Heart right ventricle (tissue), 16 donors: Measurements from ENCODE around the gene INTS11. TPM values are rescaled to one million over a fixed set of nuclear protein-coding genes. Genes with fewer than 3 reads are reported as not detected.

Experiments used
- ATAC-seq, 8 donors: fragments of 200-7000 bp; cut with Tn5 transposase; one replicate each; pipeline ENCODE4 v1.9.1; 2020; ENCODE audit warnings: mild to moderate bottlenecking in 8 of 8, moderate library complexity in 8 of 8, moderate number of reproducible peaks in 1 of 8
- DNase-seq, 2 donors: peaks; one replicate each; pipeline ENCODE4 v3.0.0-alpha.2; 2020
- H3K27ac ChIP-seq, 10 donors: fragments of 200-600 bp; sonication (generic) in 2 of 10; one replicate each; pipeline versions ENCODE4 v1.5.0 to v1.8.0; 2020 to 2022; ENCODE audit warnings: mild to moderate bottlenecking in 3 of 10
- H3K27me3 ChIP-seq, 7 donors: fragments of 200-600 bp; one replicate each; pipeline ENCODE4 v1.8.0; 2021 to 2022; ENCODE audit warnings: mild to moderate bottlenecking in 2 of 7
- H3K36me3 ChIP-seq, 9 donors: fragments of 200-600 bp; sonication (generic) in 1 of 9; one replicate each; pipeline versions ENCODE4 v1.5.0 to v1.8.0; 2020 to 2022; ENCODE audit warnings: mild to moderate bottlenecking in 2 of 9
- H3K4me1 ChIP-seq, 9 donors: fragments of 200-600 bp; sonication (generic) in 1 of 9; one replicate each; pipeline versions ENCODE4 v1.5.0 to v1.8.0; 2020 to 2022; ENCODE audit warnings: mild to moderate bottlenecking in 4 of 9
- H3K4me3 ChIP-seq, 10 donors: fragments of 200-600 bp; sonication (generic) in 2 of 10; one replicate each; pipeline versions ENCODE4 v1.5.0 to v1.8.0; 2020 to 2022; ENCODE audit warnings: mild to moderate bottlenecking in 7 of 10, moderate library complexity in 2 of 10
- H3K9me3 ChIP-seq, 11 donors: fragments of 200-600 bp in 10 of 11; sonication (generic) in 2 of 11; one replicate each; pipeline versions ENCODE4 v1.5.0 to v1.8.0; 2013 to 2022; ENCODE audit warnings: mild to moderate bottlenecking in 2 of 11, control low read depth in 1 of 11, moderate library complexity in 1 of 11
- CTCF ChIP-seq, 9 donors: fragments of 200-600 bp; sonication (generic) in 2 of 9; IDR thresholded peaks; one replicate each; pipeline versions ENCODE4 v1.5.0 to v1.8.0; 2021 to 2022; ENCODE audit warnings: antibody characterized with exemption in 9 of 9, mild to moderate bottlenecking in 5 of 9, moderate library complexity in 1 of 9
- WGBS, 2 donors: extraction: QIAGEN DNeasy Blood & Tissue Kit; methylation state at CpG; one replicate each; pipeline ENCODE4 v1.1.7; 2013; ENCODE audit warnings: inconsistent platforms in 1 of 2; 5-methylcytosine and 5-hydroxymethylcytosine counted together
- intact Hi-C, 10 donors: fragments of 100-400 bp; cut with DNase I; formaldehyde crosslinking; loops; one replicate each; pipeline versions ENCODE4 v1.11.1 to v1.14.2; 2022
- polyA plus RNA-seq, 2 donors: library from polyadenylated mRNA; stranded (reverse); fragments of 200-250 nt; gene quantifications; one replicate each; pipeline ENCODE4 v1.2.3, GENCODE V29; 2013
- total RNA-seq, 10 donors: library from RNA; stranded (reverse); fragmentation: NEBNext Ultra II Directional in 3 of 10; extraction: Animal tissue kit (Norgen Biotek cat#: 25700) in 3 of 10; gene quantifications; one replicate each; pipeline versions ENCODE4 v1.2.1 to v1.2.4, GENCODE V29; 2021 to 2023
- donor health status: Arrhythmogenic right ventricular cardiomyopathy.
- donor health status: ischemic (EF 13 %, LVEDD 7.1; RV severe dilation, severe dysfunction).
- donor health status: healthy with polysubstance abuse.
- donor health status: DM: no; HTN: yes; CAD: no.
- donor health status: DM: no; HTN: no; CAD: no.
- donor health status: ischemic (EF 25% LVEDD 6.9; RV normal size, moderate dysfunction).
- donor health status: ischemic (EF 25% LVEDD 5.7; RV mildly dilated, moderate dysfunction).
- donor health status: healthy.
- donor health status: DM: yes; HTN: yes; CAD: no.
- donor health status: Ischemic cardiomyopathy.
- donor health status: ischemic (EF 35%, LVEDD 5.7; RV mildly dilated, moderate dysfunction).
- donor health status: nonischemic (EF 11% LVEDD 7.7; RV severe dilation, severe dysfunction).
- donor health status: DM: yes; HTN: yes; CAD: no.
- donor health status: PGD.
- donor health status: ischemic (EF 29% LVEDD 5.4; RV normal size, mild dysfunction).
- donor health status: nonischemic (EF 23%, LVEDD 6.1; RV moderate dilation, normal function).

The INTS11 gene
- total and polyA plus RNA-seq, 12 donors = 44.7 to 269 (median 57.4) TPM

DNA sequence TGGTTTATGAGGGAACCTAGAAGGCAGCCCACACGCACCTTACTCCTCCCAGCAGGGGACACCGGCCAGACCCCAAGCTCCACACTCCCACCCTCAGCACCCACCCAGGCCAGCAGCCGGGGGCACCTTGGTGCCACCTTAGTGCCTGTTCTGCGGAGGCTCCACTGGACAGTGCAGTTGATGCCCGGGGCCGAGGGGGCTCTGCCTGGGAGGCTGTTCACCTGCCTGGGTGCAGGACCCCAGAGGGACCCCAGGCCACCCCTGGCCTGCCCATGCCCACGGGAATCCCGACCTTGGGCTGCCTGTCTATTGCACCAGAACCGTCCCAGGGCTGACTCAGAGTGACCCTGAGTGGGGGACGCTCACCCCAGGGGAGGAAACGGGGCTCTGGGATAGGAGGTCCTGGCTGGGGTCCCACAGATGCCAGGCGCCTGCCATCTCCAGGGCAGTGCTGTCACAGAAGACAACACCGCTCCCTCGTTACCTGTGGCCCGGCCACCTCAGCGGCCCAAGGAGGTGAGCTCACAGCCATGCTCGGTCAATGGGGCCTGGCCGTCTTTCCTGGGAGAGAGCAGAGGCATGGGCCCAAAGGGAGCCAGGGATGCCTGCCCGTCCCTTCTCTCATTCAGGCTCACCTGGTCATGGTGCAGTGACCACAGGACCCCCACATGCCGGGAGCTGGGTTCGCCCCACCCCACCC, 43.5 kb downstream of the INTS11 start:
- H3K36me3 ChIP-seq = no peaks in the 10 kb centered on the region
- ATAC-seq (peak in 4 of 8 donors; percentile 2 to 7 (median 6)), DNase-seq (peak in 1 of 2 donors; percentile 10)
- TF ChIP-seq CTCF (IDR thresholded peaks at IDR 0.05) = no peak
- peaks cover 0 to 12% (median 8%) of the 10 kb centered on the region in 7 donors for H3K27me3 ChIP-seq
- H3K4me1 ChIP-seq = peaks cover 0 to 11% (median 0%) of the 10 kb centered on the region in 9 donors
- intact Hi-C loops = no loop called here
- no peaks in the 10 kb centered on the region for H3K9me3 ChIP-seq
- H3K4me3 ChIP-seq = no peak overlapping the region
- WGBS, 2 donors = 89 to 94% methylated on average over 21 of the region's 21 CpGs
- H3K27ac ChIP-seq = peak overlapping the region in 1 of 10 donors; percentile 31

GRCh38 chr1:1279028-1279427, 45.4 kb downstream of the INTS11 start:
- intact Hi-C loops = no loop called here
- WGBS, 2 donors = 92 to 93% methylated on average over 16 of the region's 17 CpGs
- ATAC-seq (no peak), DNase-seq (no peak)
- H3K36me3 ChIP-seq = no peaks in the 10 kb centered on the region
- no peaks in the 10 kb centered on the region for H3K27me3 ChIP-seq
- H3K4me1 ChIP-seq = peaks cover 5 to 20% (median 8%) of the 10 kb centered on the region in 9 donors
- no peaks in the 10 kb centered on the region for H3K9me3 ChIP-seq
- no peak overlapping the region for H3K27ac ChIP-seq
- no peak for TF ChIP-seq CTCF (IDR thresholded peaks at IDR 0.05)
- no peak overlapping the region for H3K4me3 ChIP-seq

DNA sequence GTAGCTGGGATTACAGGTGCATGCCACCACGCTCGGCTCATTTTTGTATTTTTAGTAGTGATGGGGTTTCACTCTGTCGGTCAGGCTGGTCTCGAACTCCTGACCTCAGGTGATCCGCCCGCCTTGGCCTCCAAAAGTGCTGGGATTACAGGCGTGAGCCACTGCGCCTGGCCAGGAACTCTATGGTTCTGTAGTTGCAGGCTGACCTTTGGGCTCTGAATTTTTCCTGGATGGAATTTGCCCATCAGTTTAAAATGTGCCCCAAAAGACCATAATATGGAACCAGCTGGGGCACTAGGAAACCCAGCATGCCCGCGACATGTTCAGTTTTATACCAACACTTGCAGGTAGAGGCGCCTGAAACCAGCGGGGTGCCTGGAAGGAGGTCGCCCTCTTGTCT, 45.8 kb downstream of the INTS11 start:
- no peak overlapping the region for H3K27ac ChIP-seq
- intact Hi-C loops = no loop called here
- no peaks in the 10 kb centered on the region for H3K9me3 ChIP-seq
- no peaks in the 10 kb centered on the region for H3K36me3 ChIP-seq
- peaks cover 5 to 20% (median 9%) of the 10 kb centered on the region in 9 donors for H3K4me1 ChIP-seq
- no peaks in the 10 kb centered on the region for H3K27me3 ChIP-seq
- TF ChIP-seq CTCF (IDR thresholded peaks at IDR 0.05) = no peak
- ATAC-seq (no peak), DNase-seq (no peak)
- no peak overlapping the region for H3K4me3 ChIP-seq
- 95 to 96% methylated on average over 13 of the region's 13 CpGs for WGBS, 2 donors

- Histone ChIP-seq H3K27ac (no peak overlapping the region), H3K9me3 (no peaks in the 10 kb centered on the region), H3K4me3 (no peak overlapping the region), H3K4me1 (peaks cover 21 to 32% (median 30%) of the 10 kb centered on the region in 9 donors), H3K36me3 (peaks cover 0 to 10% (median 0%) of the 10 kb centered on the region in 9 donors), H3K27me3 (no peaks in the 10 kb centered on the region)
- intact Hi-C loops = no loop called here
- WGBS, 2 donors = 78 to 83% methylated on average over 9 of the region's 9 CpGs
- no peak for DNase-seq
- no peak for TF ChIP-seq CTCF (IDR thresholded peaks at IDR 0.05)
- no peak for ATAC-seq
Measured at GRCh38 chr1:1275836-1276235, 48.6 kb downstream of the INTS11 start.
